ENCODE results near the gene TK2. TPM values are rescaled to one million over a fixed set of nuclear protein-coding genes. Genes with fewer than 3 reads are reported as not detected.
"Not testable (repeated sequence)": the region's sequence is repeated elsewhere in the genome, so short reads cannot be mapped to it uniquely, and the experiment has no call there.

TK2 gene
- total RNA-seq, 1 donor from 2014 or later: 44.2 TPM

DNA sequence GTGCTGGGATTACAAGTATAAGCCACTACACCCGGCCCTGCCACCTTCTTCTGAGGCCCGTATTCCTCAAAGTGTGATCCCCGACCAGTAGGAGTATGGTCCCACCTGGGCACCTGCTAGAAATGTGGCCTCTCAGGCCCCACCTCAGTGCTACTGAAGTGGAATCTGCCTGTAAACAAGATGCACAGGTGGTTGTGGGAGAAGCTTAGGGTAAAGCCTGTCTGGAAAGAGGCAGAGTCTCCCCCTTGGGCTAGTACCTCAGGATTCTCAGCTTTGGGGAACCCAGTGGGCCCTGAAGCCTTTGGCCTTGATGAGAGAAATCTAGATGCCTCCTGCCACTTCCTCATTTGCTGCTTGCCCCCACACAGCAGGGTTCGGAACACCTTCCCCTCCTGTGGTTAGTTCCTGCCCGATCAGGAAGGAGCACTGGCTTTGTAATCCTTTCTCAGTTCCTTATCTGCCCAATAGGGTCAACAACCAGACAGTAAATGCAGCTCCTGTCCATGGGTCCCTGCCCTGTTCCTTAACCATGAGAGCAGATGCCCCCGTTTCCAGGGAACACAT, 25.2 kb downstream of the TK2 start:
- intact Hi-C loops (cut with DNase I): no loop called here
- ATAC-seq: peak; percentile 59
- no peak for DNase-seq (ENCODE audit: low spot score)

DNA sequence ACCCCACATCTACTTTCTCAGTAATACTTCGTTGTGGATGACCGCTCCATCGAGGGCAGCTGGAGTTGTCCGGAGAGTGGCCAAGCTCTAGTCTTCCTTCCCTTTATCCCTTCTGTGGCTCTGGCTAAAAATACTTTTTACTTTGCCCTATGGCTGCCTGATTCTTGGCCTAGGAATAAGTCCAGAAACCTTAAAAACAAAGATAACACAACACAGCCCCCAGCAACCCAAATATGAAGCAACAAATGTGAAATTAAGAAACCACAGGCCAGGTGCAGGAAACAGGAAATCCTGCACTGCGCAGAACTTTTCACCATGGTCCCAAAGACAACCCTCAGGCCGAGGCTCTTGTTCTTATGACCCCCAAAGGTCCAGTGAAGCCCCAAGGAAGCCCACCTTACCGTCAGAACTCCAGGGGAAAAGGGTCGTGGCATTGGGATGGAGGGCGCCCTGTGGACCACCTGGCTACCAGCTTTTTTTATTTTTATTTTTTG, 26.0 kb downstream of the TK2 start:
- DNase-seq (ENCODE audit: low spot score): no peak
- intact Hi-C loops (cut with DNase I): no loop called here
- peak; percentile 61 for ATAC-seq

DNA sequence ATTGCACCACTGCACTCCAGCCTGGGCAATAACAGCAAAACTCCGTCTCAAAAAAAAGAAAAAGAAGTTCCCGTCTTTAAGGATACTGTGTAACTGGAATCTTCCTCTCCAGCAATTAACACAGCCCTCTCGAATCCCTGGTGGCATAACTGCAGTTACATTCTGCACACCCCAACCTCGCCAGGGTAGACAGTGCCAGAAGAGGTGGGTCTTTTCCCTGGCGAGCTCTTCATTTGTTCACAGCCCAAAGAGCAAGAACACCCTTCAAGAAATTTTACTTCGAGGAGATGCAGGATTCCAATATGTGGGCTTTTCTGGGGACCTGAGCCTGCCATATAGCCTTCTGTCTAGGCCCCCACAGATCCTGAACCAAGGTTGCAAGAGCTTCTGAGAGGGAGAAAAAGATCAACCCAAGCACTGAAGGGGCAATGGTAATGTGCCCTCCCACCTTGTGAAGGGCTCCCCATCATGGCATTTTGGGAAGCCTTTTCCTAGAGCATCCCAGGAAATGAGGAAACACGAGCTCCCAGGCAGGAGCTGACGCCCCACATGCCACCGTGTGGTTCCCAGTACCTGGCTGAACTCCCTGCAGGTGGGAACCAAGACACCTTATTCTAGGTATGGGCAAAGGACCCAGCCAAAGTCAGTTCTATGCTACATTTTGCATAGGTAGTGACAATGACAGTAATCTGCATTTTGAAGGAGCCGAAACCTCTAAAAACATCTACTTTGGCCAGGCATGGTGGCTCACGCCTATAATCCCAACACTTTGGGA, 26.9 kb downstream of the TK2 start:
- no peak for DNase-seq (ENCODE audit: low spot score)
- ATAC-seq: peak; percentile 6
- intact Hi-C loops (cut with DNase I): no loop called here

DNA sequence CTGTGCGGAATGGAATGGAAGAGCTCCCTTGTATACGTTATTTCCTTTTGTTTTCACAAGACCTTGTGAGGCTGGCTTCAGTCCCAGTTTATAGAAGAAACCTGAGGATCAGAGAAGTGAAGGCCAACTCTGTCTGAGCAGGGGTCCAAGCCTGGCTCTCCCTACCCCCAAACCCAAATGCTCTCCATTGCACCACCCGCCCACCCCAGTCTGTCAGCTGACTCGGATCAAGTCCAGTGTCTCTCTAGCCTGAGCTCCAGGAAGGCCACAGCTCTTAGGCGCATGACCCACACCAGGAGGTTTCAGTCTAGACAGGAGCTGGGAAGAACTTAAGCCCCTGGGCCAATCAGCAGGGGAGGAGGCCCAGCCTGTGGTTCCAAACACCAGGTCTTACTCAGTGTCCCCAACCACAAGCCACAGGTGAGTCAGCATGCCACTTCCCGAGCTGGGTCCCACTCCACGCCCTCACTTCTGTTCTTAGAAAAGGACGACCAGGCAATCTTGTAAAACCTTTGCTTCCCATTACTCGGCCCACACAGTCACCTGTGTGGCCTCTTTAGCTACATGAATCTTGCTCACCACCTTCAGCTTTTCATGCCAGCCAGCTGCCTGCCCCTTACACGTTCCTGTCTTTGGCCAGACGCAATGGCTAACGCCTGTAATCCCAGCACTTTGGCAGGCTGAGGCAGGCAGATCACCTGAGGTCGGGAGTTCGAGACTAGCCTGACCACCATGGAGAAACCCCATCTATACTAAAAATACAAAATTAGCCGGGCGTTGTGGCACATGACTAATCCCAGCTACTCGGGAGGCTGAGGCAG, 27.8 kb downstream of the TK2 start:
- intact Hi-C loops (cut with DNase I): no loop called here
- ATAC-seq: no peak
- no peak for DNase-seq (ENCODE audit: low spot score)

DNA sequence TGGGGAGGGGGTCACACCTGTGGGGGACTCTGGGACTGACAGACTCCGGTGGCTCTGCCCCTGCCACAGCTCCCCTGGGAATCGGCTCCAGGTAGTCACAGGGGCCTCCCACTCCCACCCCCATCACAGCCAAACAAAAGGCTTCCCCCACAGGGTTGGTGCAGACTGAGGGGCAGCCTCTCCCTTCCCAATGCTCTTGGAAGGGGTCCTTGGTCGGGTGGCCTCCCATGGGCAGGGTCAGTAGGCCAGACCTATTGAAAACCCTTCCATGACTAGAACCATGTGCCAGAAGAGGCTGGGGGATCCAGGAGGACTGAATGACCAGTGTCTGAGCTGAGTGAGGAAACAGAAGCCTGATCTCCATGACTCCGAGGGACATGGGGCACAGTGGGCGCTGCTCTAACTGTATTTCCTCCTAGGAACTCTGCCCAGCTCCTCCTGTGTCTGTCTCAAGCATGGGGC, 28.6 kb downstream of the TK2 start:
- ATAC-seq (no peak), DNase-seq (ENCODE audit: low spot score) (no peak)
- intact Hi-C loops (cut with DNase I): no loop called here

DNA sequence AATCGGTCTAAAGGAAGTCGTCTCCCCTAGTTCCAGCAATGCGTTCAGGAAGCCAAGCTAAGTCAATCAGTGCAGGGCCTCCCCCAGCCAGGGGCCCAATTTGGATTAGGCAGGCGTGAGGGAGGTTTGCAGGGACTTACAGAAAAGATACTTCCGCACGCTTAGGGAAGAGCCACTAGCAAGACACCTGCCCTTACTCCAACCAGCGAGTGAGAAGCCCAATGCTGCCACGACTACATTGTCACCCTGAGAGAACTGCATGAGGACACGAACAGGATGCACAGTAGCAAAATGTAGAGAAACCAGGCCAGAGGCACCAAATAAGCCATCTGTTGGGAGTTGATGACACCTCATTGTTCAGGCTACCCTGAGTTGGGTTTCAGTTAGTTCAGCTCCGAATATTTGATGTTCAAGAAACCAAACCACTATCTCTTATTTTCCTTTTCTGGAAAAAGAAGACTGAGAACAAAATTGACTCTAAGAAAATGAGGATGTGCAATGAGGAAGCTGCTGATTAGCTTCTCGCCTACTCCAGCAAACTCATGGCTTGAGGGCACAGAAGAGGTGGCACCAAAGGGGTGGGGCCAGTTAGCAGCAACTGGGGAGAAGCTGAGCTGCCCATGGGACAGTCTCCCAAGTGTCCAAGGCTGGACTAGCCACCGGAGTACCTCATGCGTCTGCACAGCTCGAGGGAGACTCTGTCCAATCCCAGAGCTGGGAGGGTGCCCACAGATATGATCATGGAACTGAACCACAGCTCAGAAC, 29.3 kb downstream of the TK2 start:
- intact Hi-C loops (cut with DNase I): no loop called here
- ATAC-seq (no peak), DNase-seq (ENCODE audit: low spot score) (no peak)

DNA sequence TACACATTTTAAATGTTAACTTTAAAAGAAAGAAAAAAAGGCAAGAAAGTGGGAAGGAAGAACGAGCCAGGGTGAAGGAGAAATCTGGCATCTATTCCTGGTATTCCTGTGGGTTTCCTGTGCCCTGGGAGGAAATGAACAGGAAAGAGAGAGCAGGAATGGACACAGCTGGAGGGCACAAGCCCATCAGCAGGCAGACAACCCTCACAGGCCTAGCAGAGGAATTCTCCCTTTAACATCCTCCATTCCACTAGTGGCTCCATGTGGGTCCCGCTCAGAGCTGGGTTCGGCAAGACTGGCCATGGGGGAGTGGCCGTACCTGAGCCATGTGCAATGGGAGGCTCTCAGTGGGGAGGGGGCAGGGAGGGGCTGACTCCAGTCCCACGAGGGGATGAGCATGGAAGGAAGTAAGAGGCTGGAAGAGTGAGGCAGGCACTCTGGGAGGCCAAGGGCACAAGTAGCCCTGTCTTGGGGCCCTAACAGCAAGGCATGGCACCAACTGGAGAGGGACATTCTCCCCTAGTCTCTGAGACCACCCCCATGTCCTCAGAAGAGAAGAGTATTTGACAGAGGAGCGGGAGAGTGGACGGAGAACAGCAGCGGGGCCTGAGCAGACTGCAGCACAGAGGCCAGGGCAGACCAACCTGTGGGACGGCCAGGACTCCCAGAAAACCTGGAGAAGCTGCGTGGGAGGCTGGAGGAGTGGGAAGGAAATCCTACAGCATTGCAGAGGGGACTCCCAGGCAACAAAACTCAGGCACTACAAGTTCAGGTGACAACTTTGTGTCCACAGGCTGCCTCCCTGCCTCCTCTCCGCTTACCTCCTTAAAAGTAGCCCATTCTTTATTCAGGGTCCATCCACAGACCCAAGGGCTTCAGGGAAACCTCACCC, 30.2 kb downstream of the TK2 start:
- ATAC-seq: no peak
- no peak for DNase-seq (ENCODE audit: low spot score)
- intact Hi-C loops (cut with DNase I): no loop called here

DNA sequence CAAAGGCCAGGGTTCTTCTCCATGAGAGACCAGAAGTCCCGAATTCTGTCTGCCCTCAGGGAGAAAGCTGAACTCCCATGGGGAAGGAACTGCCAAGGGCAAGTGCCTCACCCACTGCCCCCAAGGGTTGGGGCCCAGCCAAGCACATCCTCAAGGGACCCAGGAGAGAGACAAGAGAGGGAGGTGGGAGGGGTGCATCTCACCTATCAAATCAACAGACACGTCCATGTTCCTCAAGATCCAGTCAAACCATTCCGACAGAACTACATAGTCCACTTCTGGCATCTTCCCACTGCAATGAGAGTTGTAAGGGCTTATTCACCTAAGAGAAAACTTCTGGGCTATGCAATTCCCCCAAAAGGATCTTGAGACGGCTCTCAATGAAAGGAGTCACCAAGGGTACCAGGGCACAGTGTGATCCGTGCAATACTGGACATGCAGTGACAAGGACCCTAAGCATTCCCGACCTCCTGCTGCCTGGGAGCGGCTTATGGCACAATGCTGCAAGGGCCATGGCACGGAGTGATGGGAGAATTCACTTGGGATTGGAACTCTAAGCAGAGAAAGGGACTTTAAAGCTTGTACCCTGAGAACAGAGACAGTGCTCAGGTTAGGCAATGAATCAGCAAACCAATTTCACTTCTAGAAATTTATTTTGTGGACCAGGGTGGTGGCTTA, 32.2 kb downstream of the TK2 start:
- intact Hi-C loops (cut with DNase I): no loop called here
- peak; percentile 0 for ATAC-seq
- DNase-seq (ENCODE audit: low spot score): peak; percentile 71

DNA sequence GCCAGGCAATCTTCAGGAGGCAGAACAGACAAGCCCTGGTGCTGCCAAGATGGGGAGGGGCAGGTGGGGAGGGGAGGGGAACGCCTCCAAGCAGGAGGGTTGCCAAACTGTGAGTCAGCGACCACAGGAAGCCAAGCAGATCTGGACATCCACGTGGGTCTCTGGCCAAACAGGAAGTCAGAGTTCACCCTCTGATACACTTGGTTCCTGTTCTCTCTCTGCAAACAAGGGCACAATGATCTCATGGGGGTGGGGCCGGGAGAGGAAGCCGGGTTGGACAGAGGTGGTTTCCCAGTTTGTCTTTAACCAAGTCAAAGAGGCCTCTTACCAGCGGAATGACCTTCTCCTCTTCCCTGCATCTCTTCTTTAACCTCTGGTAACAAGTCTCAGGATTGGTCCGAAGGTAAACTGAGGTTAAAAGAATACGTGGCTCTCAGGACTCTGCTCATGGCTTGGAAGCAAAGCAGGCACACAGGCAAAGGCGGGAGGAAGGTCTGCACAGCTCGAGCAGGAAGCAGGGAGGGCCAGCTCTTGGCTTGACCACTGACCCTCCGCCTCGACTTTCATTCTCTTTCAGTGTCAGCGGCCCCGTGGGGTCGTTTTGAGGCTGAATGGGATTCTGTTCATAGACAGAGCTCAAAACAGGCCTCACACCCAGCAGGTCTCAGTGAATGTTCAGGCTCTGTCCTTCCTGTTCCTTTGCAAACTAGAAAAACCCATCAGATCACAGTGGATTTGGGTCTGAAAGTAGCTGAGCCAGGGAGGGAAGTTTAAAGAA, 32.9 kb downstream of the TK2 start:
- peak; percentile 97 for ATAC-seq
- intact Hi-C loops (cut with DNase I): no loop called here
- peak; percentile 98 for DNase-seq (ENCODE audit: low spot score)

DNA sequence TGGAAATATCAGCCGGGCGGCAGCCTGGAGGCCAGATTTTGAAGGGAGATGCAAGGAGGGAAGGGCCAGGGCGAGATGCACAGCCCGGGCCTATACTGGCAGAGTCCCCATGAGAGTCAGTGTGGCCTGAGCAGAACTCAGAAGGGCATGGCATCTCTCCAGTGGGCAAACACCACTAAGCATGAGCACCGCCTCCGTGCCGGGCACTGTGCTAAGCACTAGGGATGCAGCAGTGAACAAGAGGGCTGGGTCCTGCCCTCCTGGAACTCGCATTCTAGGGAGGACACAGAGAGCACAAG, 33.5 kb downstream of the TK2 start:
- ATAC-seq (no peak), DNase-seq (ENCODE audit: low spot score) (no peak)
- intact Hi-C loops (cut with DNase I): no loop called here

DNA sequence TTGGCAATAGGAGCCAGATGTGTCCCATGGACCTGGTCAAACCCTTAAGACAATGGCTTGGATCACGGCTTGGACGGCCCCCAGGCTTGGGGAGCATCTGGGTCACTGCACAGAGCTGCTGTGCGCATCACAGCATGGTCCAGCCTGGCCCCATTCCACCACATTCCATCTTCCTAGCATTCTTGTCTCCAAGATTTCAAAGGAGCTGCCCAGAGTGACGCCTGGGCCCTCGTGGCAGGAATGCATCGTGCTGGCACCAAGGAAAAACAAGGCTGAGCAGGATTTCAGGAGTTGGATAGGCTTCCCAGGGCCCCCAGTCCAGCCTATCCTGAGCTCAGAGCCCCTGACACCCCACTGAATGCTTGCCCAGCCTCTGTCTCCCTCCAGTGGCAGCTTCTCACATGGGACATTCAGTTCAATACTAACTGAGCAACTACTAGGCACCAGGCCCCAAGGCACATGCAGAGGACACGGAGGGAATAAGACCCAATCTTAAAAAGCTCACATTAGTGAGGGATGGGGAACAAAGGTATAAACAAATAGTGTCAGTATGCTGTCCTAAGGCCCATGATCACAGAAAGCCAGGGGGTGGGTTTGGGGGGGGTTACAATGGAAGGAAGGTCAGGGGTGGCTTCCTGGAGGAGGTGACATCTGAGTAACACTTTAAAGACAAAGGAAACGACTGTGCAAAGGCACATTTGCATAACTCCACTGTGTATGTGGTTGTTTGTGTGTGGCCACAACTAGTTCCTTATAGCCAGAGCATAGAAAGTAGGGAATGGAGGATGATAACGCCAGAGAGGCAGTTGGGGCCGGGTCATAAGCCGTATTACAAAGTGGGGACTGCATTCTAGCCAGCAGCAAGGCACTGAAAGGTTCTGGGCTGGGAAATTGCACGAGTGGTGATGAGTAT, 34.1 kb downstream of the TK2 start:
- DNase-seq (ENCODE audit: low spot score) (no peak), ATAC-seq (no peak)
- intact Hi-C loops (cut with DNase I): no loop called here

DNA sequence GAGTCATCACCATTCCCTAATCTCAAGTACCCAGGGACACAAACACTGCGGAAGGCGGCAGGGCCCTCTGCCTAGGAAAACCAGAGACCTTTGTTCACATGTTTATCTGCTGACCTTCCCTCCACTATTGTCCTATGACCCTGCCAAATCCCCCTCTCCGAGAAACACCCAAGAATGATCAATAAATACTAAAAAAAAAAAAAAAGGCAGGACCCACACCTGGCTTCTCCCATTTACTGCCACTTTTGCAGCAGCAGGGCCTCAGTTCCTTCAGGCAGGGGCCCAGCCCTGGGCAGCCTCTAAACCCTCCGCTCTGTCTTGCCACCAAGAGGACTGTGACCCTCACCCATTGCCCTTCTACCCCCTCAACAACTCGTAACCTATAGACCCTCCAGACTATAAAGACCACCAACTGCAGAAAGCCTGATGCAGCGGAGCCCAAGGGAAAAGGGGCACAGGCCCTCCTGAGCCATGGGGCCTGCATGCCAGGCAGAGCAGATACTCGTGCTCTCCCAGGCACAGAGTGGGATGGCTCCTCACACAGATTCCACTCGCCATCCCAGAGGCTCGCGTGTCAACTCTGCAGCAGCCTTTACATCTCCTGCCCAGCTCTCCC, 34.8 kb downstream of the TK2 start:
- ATAC-seq; intact Hi-C loops (cut with DNase I): not testable (repeated sequence)
- DNase-seq (ENCODE audit: low spot score): peak; percentile 42

DNA sequence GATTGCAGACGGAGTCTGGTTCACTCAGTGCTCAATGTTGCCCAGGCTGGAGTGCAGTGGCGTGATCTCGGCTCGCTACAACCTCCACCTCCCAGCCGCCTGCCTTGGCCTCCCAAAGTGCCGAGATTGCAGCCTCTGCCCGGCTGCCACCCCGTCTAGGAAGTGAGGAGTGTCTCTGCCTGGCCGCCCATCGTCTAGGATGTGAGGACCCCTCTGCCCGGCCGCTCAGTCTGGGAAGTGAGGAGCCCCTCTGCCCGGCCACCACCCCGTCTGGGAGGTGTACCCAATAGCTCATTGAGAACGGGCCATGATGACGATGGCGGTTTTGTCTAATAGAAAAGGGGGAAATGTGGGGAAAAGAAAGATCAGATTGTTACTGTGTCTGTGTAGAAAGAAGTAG, 35.5 kb downstream of the TK2 start:
- ATAC-seq; intact Hi-C loops (cut with DNase I): not testable (repeated sequence)
- peak; percentile 45 for DNase-seq (ENCODE audit: low spot score)

DNA sequence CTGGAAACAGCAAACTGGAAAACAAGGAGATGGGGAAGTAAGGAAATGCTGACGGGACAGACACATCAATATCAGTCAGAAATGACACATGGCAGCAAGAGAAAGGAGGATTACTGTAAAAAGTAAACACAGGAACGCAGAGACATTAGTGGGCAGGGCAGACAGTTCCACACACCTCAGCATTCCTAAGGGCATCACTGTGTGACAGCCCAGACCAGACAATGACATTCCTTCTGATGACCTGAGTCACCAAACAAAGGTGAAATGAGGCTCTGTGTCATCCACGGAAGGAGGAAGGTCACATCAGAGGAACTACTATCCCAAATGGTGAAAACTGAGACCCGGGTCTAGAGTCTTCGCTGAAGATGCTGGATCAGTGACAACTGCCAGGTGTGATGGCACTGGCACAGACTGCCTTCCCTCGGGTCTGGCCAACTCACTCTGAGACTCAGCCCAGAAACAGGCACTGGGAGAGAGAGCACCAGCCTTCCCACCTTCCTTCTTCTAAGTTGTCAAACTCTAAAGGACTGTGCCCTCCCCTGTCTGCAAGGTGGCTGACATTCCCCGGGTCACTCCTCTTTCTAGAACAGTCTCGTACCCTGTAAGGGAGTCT, 36.7 kb downstream of the TK2 start:
- peak; percentile 31 for DNase-seq (ENCODE audit: low spot score)
- ATAC-seq: no peak
- intact Hi-C loops (cut with DNase I): no loop called here

All from sciatic nerve (tissue), 2 donors.